Natural killer cell (primary cell): ENCODE data around the gene MELTF. TPM values are rescaled to one million over a fixed set of nuclear protein-coding genes. Genes with fewer than 3 reads are reported as not detected.

Source experiments
- ATAC-seq, 3 donors: fragments of 150-1000 bp in 2 of 3; fragments of 200-7000 bp in 1 of 3; cut with Tn5 transposase; 1 replicate in 1 of 3; 2 replicates in 2 of 3; pipeline ENCODE4 v1.10.0; 2021; ENCODE audit warnings: mild to moderate bottlenecking in 2 of 3, moderate library complexity in 2 of 3
- DNase-seq, 2 donors: peaks; one replicate each; pipeline versions ENCODE4 v3.0.0 to v3.0.0-alpha.2; 2013 to 2021; ENCODE audit warnings: mixed read lengths in 1 of 2
- H3K27ac ChIP-seq: one replicate; pipeline ENCODE4 v1.5.1; 2013; ENCODE audit warnings: mild to moderate bottlenecking, low read length
- H3K27me3 ChIP-seq: one replicate; pipeline ENCODE4 v1.6.1; 2013; ENCODE audit warnings: low read length; ENCODE audit not compliant: control insufficient read depth, insufficient read depth
- H3K36me3 ChIP-seq: one replicate; pipeline ENCODE4 v1.6.1; 2013; ENCODE audit warnings: low read length; ENCODE audit not compliant: control insufficient read depth, insufficient read depth
- H3K4me1 ChIP-seq: one replicate; pipeline ENCODE4 v1.6.1; 2013; ENCODE audit warnings: low read length; ENCODE audit not compliant: control insufficient read depth, insufficient read depth
- H3K4me3 ChIP-seq: one replicate; pipeline ENCODE4 v1.5.1; 2013; ENCODE audit warnings: low read length
- H3K9me3 ChIP-seq: one replicate; pipeline ENCODE4 v1.6.1; 2013; ENCODE audit warnings: low read length; ENCODE audit not compliant: control insufficient read depth, insufficient read depth
- H3K27ac Mint-ChIP-seq, 2 donors: one replicate each; pipeline ENCODE4 v1.8.0; 2022; ENCODE audit warnings: mild to moderate bottlenecking in 2 of 2, mixed read lengths in 2 of 2, moderate library complexity in 1 of 2
- H3K27me3 Mint-ChIP-seq, 2 donors: one replicate each; pipeline ENCODE4 v1.8.0; 2022; ENCODE audit warnings: low read depth in 2 of 2, mixed read lengths in 2 of 2
- H3K36me3 Mint-ChIP-seq: one replicate; pipeline ENCODE4 v1.8.0; 2022; ENCODE audit warnings: mixed read lengths
- H3K4me1 Mint-ChIP-seq, 2 donors: one replicate each; pipeline ENCODE4 v1.8.0; 2022; ENCODE audit warnings: mixed read lengths in 2 of 2
- H3K4me3 Mint-ChIP-seq: one replicate; pipeline ENCODE4 v1.8.0; 2022; ENCODE audit warnings: mild to moderate bottlenecking, moderate library complexity, mixed read lengths
- H3K9me3 Mint-ChIP-seq, 2 donors: one replicate each; pipeline ENCODE4 v1.8.0; 2022; ENCODE audit warnings: mixed read lengths in 2 of 2
- WGBS: methylation state at CpG from one replicate; pipeline ENCODE4 v1.1.7; 2013; ENCODE audit warnings: missing lambda C conversion rate; ENCODE audit not compliant: insufficient coverage; 5-methylcytosine and 5-hydroxymethylcytosine counted together
- intact Hi-C: fragments of 100-400 bp; cut with micrococcal nuclease; formaldehyde crosslinking; loops from one replicate; pipeline ENCODE4 v1.14.2; 2022
- total RNA-seq, 4 donors: library from RNA; stranded (reverse); fragments of 120-200 nt in 1 of 4; gene quantifications; one replicate each; pipeline versions ENCODE4 v1.2.3 to v1.2.4, GENCODE V29; 2013 to 2022
- TF ChIP-seq, protein P1 (sequence below): fragments of 200-600 bp; IDR thresholded peaks from one replicate; pipeline ENCODE4 v1.8.0; 2022; ENCODE audit warnings: antibody characterized with exemption

The MELTF gene
- total RNA-seq, 3 donors from 2014 or later (not counting 1 experiment from before 2014, with no cell fraction given) = 2.4 to 4.3 (median 4.0) TPM

GRCh38 chr3:196991581-196992460, 37.8 kb downstream of the MELTF start:
- TF ChIP-seq, protein P1, sequence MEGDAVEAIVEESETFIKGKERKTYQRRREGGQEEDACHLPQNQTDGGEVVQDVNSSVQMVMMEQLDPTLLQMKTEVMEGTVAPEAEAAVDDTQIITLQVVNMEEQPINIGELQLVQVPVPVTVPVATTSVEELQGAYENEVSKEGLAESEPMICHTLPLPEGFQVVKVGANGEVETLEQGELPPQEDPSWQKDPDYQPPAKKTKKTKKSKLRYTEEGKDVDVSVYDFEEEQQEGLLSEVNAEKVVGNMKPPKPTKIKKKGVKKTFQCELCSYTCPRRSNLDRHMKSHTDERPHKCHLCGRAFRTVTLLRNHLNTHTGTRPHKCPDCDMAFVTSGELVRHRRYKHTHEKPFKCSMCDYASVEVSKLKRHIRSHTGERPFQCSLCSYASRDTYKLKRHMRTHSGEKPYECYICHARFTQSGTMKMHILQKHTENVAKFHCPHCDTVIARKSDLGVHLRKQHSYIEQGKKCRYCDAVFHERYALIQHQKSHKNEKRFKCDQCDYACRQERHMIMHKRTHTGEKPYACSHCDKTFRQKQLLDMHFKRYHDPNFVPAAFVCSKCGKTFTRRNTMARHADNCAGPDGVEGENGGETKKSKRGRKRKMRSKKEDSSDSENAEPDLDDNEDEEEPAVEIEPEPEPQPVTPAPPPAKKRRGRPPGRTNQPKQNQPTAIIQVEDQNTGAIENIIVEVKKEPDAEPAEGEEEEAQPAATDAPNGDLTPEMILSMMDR = no peak
- Histone ChIP-seq H3K27me3 (no peaks in the 10 kb centered on the region), H3K36me3 (no peaks in the 10 kb centered on the region), H3K4me1 (no peaks in the 10 kb centered on the region), H3K4me3 (no peak overlapping the region), H3K27ac (no peak overlapping the region), H3K9me3 (no peaks in the 10 kb centered on the region)
- Mint-ChIP-seq H3K4me3 (no peak overlapping the region), H3K9me3 (no peaks in the 10 kb centered on the region), H3K27me3 (no peaks in the 10 kb centered on the region), H3K4me1 (no peaks in the 10 kb centered on the region), H3K27ac (no peak overlapping the region), H3K36me3 (no peaks in the 10 kb centered on the region)
- 90% methylated on average over 28 of the region's 28 CpGs for WGBS
- DNase-seq = no peak
- no peak for ATAC-seq
- intact Hi-C loops = no loop called here

DNA sequence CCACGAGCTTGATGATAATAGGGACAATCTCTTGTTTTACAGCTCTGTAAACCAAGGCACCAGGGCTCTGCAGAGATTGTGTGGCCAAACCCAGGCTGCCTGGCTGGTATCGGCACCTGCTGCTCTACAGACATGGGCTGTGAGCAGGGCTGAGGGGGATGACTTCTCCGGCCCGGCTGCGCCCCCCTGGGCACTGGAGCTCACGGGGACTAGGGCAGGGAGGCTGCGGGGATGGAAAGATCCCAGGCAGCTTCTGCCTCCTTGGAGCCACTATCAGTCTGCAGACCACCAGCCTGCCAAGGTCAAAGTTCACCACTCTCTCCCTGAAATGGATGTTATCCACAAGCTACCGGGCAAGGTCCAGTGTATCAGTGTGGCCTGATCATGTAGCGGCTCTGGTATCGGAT, 39.0 kb downstream of the MELTF start:
- Mint-ChIP-seq H3K36me3 (no peaks in the 10 kb centered on the region), H3K4me3 (no peak overlapping the region), H3K27me3 (no peaks in the 10 kb centered on the region), H3K9me3 (no peaks in the 10 kb centered on the region), H3K4me1 (no peaks in the 10 kb centered on the region), H3K27ac (no peak overlapping the region)
- Histone ChIP-seq H3K36me3 (no peaks in the 10 kb centered on the region), H3K27ac (no peak overlapping the region), H3K9me3 (no peaks in the 10 kb centered on the region), H3K4me1 (no peaks in the 10 kb centered on the region), H3K4me3 (no peak overlapping the region), H3K27me3 (no peaks in the 10 kb centered on the region)
- intact Hi-C loops = no loop called here
- WGBS = 97% methylated on average over 10 of the region's 10 CpGs
- no peak for ATAC-seq
- TF ChIP-seq, protein P1 = no peak
- no peak for DNase-seq

DNA sequence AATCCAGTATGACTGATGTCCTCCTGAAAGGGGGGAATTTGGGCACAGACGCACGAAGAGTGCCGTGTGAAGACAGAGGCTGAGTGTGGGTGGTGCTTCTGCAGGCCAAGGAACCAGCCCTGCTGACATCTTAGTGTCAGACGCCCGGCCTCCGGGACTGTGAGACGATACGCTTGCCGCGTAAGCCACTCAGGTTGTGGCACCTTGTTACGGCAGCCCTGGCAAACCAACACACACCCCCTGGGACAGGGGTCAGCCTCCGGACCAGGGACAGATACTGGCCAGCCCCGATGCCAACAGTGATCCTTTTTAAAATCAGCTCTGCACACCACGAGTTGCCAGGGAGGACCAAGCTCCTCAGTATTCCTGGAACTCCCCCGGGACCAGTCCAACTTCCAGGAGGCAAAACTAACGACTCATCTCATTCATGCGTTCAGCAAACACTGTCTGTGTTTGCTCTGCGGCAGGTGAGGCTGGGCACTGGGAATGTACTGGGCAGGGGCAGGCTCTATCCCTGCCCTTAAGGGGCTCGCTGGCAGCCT, 39.8 kb downstream of the MELTF start:
- no peak for DNase-seq
- WGBS = 91% methylated on average over 19 of the region's 19 CpGs

More for the DNA sequence above, 39.8 kb downstream of the MELTF start:
- H3K9me3 ChIP-seq = no peaks in the 10 kb centered on the region
- ATAC-seq = no peak
- TF ChIP-seq, protein P1 = no peak
- no peaks in the 10 kb centered on the region for H3K9me3 Mint-ChIP-seq
- H3K4me3 Mint-ChIP-seq = no peak overlapping the region
- H3K4me1 Mint-ChIP-seq = no peaks in the 10 kb centered on the region
- H3K27ac ChIP-seq = no peak overlapping the region
- no peaks in the 10 kb centered on the region for H3K36me3 ChIP-seq
- intact Hi-C loops = no loop called here
- H3K36me3 Mint-ChIP-seq = no peaks in the 10 kb centered on the region
- H3K4me3 ChIP-seq = no peak overlapping the region
- H3K27ac Mint-ChIP-seq = no peak overlapping the region
- H3K27me3 Mint-ChIP-seq = peaks cover 4% of the 10 kb centered on the region in 2 donors
- no peaks in the 10 kb centered on the region for H3K4me1 ChIP-seq
- no peaks in the 10 kb centered on the region for H3K27me3 ChIP-seq
